ENCODE measurements around the gene CCDC188.

CCDC188 gene

GRCh38 chr22:20179455-20180244 lies 28.8 kb upstream of the CCDC188 start:
- H3K4me3 ChIP-seq (ENCODE audit: low read length): no peak overlapping the region
- TF ChIP-seq, protein P1, sequence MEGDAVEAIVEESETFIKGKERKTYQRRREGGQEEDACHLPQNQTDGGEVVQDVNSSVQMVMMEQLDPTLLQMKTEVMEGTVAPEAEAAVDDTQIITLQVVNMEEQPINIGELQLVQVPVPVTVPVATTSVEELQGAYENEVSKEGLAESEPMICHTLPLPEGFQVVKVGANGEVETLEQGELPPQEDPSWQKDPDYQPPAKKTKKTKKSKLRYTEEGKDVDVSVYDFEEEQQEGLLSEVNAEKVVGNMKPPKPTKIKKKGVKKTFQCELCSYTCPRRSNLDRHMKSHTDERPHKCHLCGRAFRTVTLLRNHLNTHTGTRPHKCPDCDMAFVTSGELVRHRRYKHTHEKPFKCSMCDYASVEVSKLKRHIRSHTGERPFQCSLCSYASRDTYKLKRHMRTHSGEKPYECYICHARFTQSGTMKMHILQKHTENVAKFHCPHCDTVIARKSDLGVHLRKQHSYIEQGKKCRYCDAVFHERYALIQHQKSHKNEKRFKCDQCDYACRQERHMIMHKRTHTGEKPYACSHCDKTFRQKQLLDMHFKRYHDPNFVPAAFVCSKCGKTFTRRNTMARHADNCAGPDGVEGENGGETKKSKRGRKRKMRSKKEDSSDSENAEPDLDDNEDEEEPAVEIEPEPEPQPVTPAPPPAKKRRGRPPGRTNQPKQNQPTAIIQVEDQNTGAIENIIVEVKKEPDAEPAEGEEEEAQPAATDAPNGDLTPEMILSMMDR (IDR thresholded peaks at IDR 0.05; ENCODE audit: insufficient read depth, low read depth, low read length, missing control alignments): no peak
- DNase-seq (ENCODE audit: low read depth): no peak

- TF ChIP-seq, protein P1 (IDR thresholded peaks at IDR 0.05; ENCODE audit: insufficient read depth, low read depth, low read length, missing control alignments): no peak
- H3K4me3 ChIP-seq (ENCODE audit: low read length): no peak overlapping the region
Observed at GRCh38 chr22:20178915-20179227, 28.0 kb upstream of the CCDC188 start.

DNA sequence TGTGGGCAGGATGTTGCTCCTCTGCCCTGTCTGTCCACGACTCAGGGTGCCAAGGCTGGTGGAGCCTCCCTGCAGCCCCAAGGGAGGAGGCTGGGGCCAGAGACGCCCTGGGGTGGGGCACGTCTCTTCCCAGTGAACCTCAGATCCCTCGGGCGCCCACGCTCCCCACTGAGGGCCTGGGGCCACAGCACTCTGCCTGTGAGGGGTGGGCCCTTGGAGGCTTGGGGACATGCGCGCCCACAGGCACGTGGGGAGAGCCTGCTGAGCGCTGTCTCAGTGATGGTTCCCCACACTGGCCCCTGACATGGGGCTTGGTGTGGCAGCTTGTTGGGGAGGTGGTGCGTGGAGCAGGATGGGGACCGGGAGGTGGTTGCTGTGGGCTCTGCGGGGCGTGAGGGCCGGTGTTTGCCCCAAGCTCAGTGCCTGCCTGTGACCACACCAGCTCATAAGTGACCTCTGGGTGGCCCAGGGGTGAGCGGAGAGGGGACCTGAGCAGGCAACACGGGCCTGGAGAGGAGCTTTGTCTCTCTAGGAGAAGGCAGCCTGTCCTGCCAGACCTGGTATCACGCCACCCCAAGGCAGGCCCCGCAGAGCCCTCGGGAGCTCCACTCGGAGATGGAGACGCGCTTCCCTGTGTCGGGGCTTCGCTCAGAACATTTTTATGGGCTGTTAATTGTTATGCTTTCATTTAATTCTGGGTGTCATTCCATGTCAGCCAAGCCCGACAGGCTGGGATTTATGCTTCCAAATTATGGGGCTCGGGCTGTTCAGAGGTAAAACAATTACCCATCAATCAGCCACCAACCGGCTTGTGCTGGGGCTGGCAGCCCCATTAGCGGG lies 27.4 kb upstream of the CCDC188 start:
- TF ChIP-seq, protein P1 (IDR thresholded peaks at IDR 0.05; ENCODE audit: insufficient read depth, low read depth, low read length, missing control alignments): no peak
- no peak for DNase-seq (ENCODE audit: low read depth)
- H3K4me3 ChIP-seq (ENCODE audit: low read length): no peak overlapping the region

More at GRCh38 chr22:20178915-20179227, 28.0 kb upstream of the CCDC188 start:
- no peak for DNase-seq (ENCODE audit: low read depth)

DNA sequence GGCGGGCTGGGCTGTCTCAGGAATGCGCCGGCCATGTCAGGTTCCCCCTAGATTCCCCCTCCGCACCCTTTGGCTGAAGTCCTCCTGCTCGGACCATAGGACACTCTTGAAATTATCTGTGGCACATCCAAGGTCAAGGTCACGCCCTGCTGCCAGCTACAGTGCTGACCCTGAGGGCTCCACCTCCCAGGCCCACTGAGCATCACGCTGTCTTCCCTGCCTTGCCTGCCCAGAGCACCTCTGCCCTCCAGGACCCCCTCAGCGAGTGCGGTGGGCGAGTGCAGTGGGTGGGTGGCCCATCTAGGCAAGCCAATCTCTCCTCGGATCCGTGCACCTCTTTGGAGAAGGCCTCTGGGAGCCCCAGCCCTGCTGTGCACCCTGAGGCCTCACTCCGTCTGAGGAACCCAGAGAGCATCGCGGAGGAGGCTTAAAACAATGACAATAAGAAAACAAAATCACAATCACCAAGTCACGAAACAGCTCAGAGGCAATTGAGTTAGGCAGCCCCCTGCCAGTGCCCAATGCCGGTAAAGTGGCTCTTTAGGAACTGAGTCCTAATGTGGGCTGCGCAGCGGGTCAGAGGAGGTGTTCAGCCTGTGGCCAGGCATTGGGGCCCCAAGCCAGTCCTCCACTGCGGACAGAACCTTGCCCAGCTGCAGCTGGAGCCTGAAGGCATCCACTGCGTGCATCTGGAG lies 26.5 kb upstream of the CCDC188 start:
- DNase-seq (ENCODE audit: low read depth): no peak
- TF ChIP-seq, protein P1 (IDR thresholded peaks at IDR 0.05; ENCODE audit: insufficient read depth, low read depth, low read length, missing control alignments): no peak
- no peak overlapping the region for H3K4me3 ChIP-seq (ENCODE audit: low read length)

GRCh38 chr22:20176421-20177085 lies 25.7 kb upstream of the CCDC188 start:
- no peak overlapping the region for H3K4me3 ChIP-seq (ENCODE audit: low read length)
- TF ChIP-seq, protein P1 (IDR thresholded peaks at IDR 0.05; ENCODE audit: insufficient read depth, low read depth, low read length, missing control alignments): no peak
- DNase-seq (ENCODE audit: low read depth): no peak

DNA sequence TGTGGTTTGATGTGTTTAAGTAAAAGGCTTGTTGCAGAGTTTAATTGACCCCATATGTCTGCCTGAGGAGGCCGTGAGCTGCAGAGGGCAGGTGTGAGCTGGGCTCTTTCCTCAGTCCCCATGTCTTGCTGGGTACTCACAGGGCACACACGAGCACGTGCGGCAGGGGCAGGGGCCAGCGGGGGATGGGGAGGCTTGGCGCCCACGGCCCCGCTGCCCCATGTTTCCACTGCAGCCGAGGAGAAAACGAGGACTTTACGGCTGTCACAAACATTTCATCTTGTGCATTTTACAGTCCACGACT lies 24.7 kb upstream of the CCDC188 start:
- H3K4me3 ChIP-seq (ENCODE audit: low read length): no peak overlapping the region
- DNase-seq (ENCODE audit: low read depth): no peak
- TF ChIP-seq, protein P1 (IDR thresholded peaks at IDR 0.05; ENCODE audit: insufficient read depth, low read depth, low read length, missing control alignments): no peak
